Smooth muscle cell (in vitro differentiated cells): ENCODE results near the gene RHOBTB1. TPM values are rescaled to one million over a fixed set of nuclear protein-coding genes. Genes with fewer than 3 reads are reported as not detected.

ENCODE experiments used
- DNase-seq: peaks from one replicate; lab custom pipeline; 2025; ENCODE audit not compliant: unreplicated experiment; lab: John Stamatoyannopoulos, UW
- H2AFZ ChIP-seq: fragments of 200-600 bp; sonication (generic); 2 replicates; pipeline ENCODE4 v1.6.0; 2016; ENCODE audit warnings: antibody characterized with exemption, low read depth, mild to moderate bottlenecking
- H3F3A ChIP-seq: fragments of 200-600 bp; sonication (generic); 2 replicates; pipeline ENCODE4 v1.6.0; 2017; ENCODE audit warnings: antibody characterized with exemption, low read depth
- H3K27ac ChIP-seq: fragments of 200-600 bp; sonication (generic); 2 replicates; pipeline ENCODE4 v1.5.1; 2016; ENCODE audit warnings: low read depth, mild to moderate bottlenecking
- H3K27me3 ChIP-seq: fragments of 200-600 bp; sonication (generic); 2 replicates; pipeline ENCODE4 v1.6.1; 2016; ENCODE audit warnings: low read depth, mild to moderate bottlenecking
- H3K36me3 ChIP-seq: fragments of 200-600 bp; sonication (generic); 2 replicates; pipeline ENCODE4 v1.5.1; 2016; ENCODE audit warnings: low read depth
- H3K4me1 ChIP-seq: fragments of 200-600 bp; sonication (generic); 2 replicates; pipeline ENCODE4 v1.5.1; 2016; ENCODE audit warnings: low read depth
- H3K4me2 ChIP-seq: fragments of 200-600 bp; sonication (generic); 2 replicates; pipeline ENCODE4 v1.6.0; 2016; ENCODE audit warnings: mild to moderate bottlenecking
- H3K4me3 ChIP-seq: fragments of 200-600 bp; sonication (generic); 2 replicates; pipeline ENCODE4 v1.5.1; 2016; ENCODE audit warnings: mild to moderate bottlenecking
- H3K79me2 ChIP-seq: fragments of 200-600 bp; sonication (generic); 2 replicates; pipeline ENCODE4 v1.6.0; 2016; ENCODE audit warnings: low read depth, mild to moderate bottlenecking
- H3K9ac ChIP-seq: fragments of 200-600 bp; sonication (generic); 2 replicates; pipeline ENCODE4 v1.6.0; 2016; ENCODE audit warnings: low read depth
- H3K9me3 ChIP-seq: fragments of 200-600 bp; sonication (generic); replicated peaks from 2 replicates; pipeline ENCODE4 v1.5.1; 2016; ENCODE audit warnings: low read depth
- H4K20me1 ChIP-seq: fragments of 200-600 bp; sonication (generic); 2 replicates; pipeline ENCODE4 v1.6.0; 2016; ENCODE audit warnings: low read depth
- CTCF ChIP-seq: fragments of 200-600 bp; sonication (generic); IDR thresholded peaks from 2 replicates; pipeline ENCODE4 v1.5.1; 2017; ENCODE audit warnings: borderline replicate concordance, mild to moderate bottlenecking, antibody characterized with exemption; ENCODE audit not compliant: insufficient read depth, poor library complexity, severe bottlenecking
- WGBS: methylation state at CpG from one replicate; pipeline ENCODE4 v1.1.7; 2016; ENCODE audit warnings: low lambda C conversion rate; 5-methylcytosine and 5-hydroxymethylcytosine counted together
- polyA plus RNA-seq: library from polyadenylated mRNA; unstranded; fragments of >200 nt; fragmentation: Nextera tagmentation; extraction: Ambion mirVana; gene quantifications from 2 replicates; pipeline ENCODE4 v1.2.1, GENCODE V29; 2016
- total RNA-seq: library from RNA; depleted of rRNA; stranded (reverse); fragments of >200 nt; gene quantifications from 2 replicates; pipeline ENCODE4 v1.2.3, GENCODE V29; 2014

RHOBTB1 gene
- total and polyA plus RNA-seq, 2 experiments from 2014 or later = 33.7 to 49.1 TPM

DNA sequence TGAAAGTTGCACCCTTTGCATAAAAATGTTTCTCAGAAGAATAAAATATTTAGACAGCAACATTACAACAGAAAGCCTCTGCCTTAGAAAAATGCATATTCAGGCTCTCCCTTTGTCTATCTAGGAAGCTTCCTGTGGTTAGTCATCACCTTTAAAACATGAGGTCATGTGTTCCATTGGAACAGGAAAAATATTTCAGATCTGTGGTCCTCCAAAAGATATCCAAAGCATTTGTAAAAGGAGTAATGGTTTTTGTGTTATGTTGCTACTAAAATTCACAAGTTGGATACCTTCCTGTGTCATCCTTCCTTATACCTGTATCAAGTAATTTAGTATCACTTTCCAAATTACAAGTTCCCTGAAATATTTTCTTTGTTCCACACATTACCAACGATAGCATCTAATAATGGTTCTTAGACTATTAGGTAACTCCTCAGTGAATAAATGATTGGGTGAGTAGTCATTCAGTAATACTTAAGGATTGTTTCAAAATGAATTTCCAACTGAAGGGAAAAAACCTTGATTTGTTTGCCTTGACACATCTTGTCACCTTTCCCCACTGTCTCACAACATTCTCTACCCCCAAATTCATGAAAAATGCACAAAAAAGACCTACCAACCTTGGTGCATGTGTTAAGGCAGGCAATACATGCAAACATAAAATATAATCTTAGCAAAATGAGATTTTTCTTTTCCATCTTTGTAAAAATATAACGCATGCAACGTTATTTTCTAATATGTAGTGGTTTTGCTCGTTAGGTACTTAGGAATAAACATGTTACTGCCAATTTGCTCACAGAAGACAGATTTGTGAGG lies 19.7 kb upstream of the RHOBTB1 start:
- H3K27me3 ChIP-seq = no peaks in the 10 kb centered on the region
- peak overlapping the region; percentile 82 for H3K4me2 ChIP-seq
- WGBS = 19% methylated on average over 4 of the region's 4 CpGs
- H4K20me1 ChIP-seq = no peaks in the 10 kb centered on the region
- peaks cover 27% of the 10 kb centered on the region for H3F3A ChIP-seq
- DNase-seq = no peak
- H3K36me3 ChIP-seq = no peaks in the 10 kb centered on the region
- no peaks in the 10 kb centered on the region for H3K9me3 ChIP-seq
- H3K9ac ChIP-seq = peak overlapping the region; percentile 74
- TF ChIP-seq CTCF = no peak
- H3K4me1 ChIP-seq = peaks cover 26% of the 10 kb centered on the region
- H2AFZ ChIP-seq = no peak overlapping the region
- no peaks in the 10 kb centered on the region for H3K79me2 ChIP-seq
- no peak overlapping the region for H3K4me3 ChIP-seq
- H3K27ac ChIP-seq = peak overlapping the region; percentile 98

DNA sequence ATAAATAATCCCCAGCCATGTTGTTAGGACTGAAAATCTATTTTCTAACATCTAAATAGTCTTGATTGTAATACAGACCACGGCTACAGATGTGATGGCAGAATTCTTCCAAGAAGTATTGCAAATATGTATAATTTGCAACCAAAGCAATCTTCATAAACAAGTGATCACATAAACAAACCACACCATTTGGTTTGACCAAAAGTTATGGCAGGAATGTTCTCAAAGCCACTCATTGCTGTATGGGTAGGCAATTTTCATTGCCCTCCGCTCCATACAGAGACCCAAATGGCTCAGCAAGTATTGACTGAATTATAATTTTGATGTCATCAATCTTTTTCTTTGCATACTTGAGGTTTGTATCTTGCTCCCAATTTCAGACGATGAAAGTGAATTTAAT lies 19.0 kb upstream of the RHOBTB1 start:
- no peak overlapping the region for H2AFZ ChIP-seq
- no peaks in the 10 kb centered on the region for H3K27me3 ChIP-seq
- no peaks in the 10 kb centered on the region for H4K20me1 ChIP-seq
- H3K4me1 ChIP-seq = peaks cover 26% of the 10 kb centered on the region
- no peaks in the 10 kb centered on the region for H3K9me3 ChIP-seq
- no peaks in the 10 kb centered on the region for H3K36me3 ChIP-seq
- no peaks in the 10 kb centered on the region for H3K79me2 ChIP-seq
- H3K4me3 ChIP-seq = no peak overlapping the region
- 55% methylated on average over 3 of the region's 3 CpGs for WGBS
- H3K27ac ChIP-seq = peak overlapping the region; percentile 98
- DNase-seq = no peak
- peaks cover 27% of the 10 kb centered on the region for H3F3A ChIP-seq
- peak overlapping the region; percentile 74 for H3K9ac ChIP-seq
- peak overlapping the region; percentile 82 for H3K4me2 ChIP-seq
- no peak for TF ChIP-seq CTCF

DNA sequence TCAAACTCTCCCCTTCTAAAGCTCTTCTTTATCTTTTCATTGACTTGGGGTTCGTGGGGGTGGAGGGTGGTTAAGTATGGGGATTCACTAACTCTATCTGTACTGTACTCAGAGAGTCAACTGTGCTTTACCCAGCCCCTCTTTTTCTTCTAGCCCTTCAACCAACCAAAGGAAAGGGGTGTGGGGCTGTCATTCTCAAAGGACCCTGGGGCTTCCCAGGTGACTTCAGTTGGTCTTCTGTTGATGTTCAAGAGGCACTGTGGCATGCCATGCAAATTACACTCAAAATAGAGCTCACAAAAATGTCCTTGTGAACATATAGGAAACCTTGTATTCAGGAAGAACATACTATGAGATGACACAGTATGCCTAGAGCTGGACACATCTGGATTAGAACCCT lies 16.9 kb upstream of the RHOBTB1 start:
- no peak for DNase-seq

More for the DNA sequence above, 16.9 kb upstream of the RHOBTB1 start:
- peaks cover 36% of the 10 kb centered on the region for H3F3A ChIP-seq
- peaks cover 35% of the 10 kb centered on the region for H3K4me1 ChIP-seq
- H3K36me3 ChIP-seq = no peaks in the 10 kb centered on the region
- H2AFZ ChIP-seq = no peak overlapping the region
- no peaks in the 10 kb centered on the region for H3K79me2 ChIP-seq
- WGBS = 60% methylated on average over 1 of the region's 1 CpG
- no peak overlapping the region for H3K27ac ChIP-seq
- no peaks in the 10 kb centered on the region for H3K27me3 ChIP-seq
- TF ChIP-seq CTCF = no peak
- no peak overlapping the region for H3K4me3 ChIP-seq
- no peaks in the 10 kb centered on the region for H4K20me1 ChIP-seq
- no peak overlapping the region for H3K9ac ChIP-seq
- H3K4me2 ChIP-seq = no peak overlapping the region
- H3K9me3 ChIP-seq = no peaks in the 10 kb centered on the region
